GM23248 (cell line): ENCODE data around the gene EEF1G. TPM values are rescaled to one million over a fixed set of nuclear protein-coding genes. Genes with fewer than 3 reads are reported as not detected.

Source experiments
- DNase-seq: peaks from one replicate; pipeline ENCODE4 v3.0.0-alpha.2; 2015
- H2AFZ ChIP-seq: fragments of 200-600 bp; sonication (generic); 2 replicates; pipeline ENCODE4 v1.6.1; 2016; ENCODE audit warnings: antibody characterized with exemption
- H3F3A ChIP-seq: fragments of 200-600 bp; sonication (generic); 2 replicates; pipeline ENCODE4 v1.6.1; 2016; ENCODE audit warnings: mild to moderate bottlenecking, antibody characterized with exemption, mixed run types; ENCODE audit not compliant: insufficient read depth
- H3K27ac ChIP-seq: fragments of 200-600 bp; sonication (generic); 2 replicates; pipeline ENCODE4 v1.5.1; 2016; ENCODE audit warnings: mild to moderate bottlenecking
- H3K27me3 ChIP-seq: fragments of 200-600 bp; sonication (generic); replicated peaks from 2 replicates; pipeline ENCODE4 v1.6.1; 2016; ENCODE audit warnings: mild to moderate bottlenecking; ENCODE audit not compliant: insufficient read depth
- H3K36me3 ChIP-seq: fragments of 200-600 bp; sonication (generic); 2 replicates; pipeline ENCODE4 v1.6.1; 2016; ENCODE audit warnings: low read depth, mild to moderate bottlenecking
- H3K4me1 ChIP-seq: fragments of 200-600 bp; sonication (generic); 2 replicates; pipeline ENCODE4 v1.6.1; 2016; ENCODE audit warnings: mild to moderate bottlenecking; ENCODE audit not compliant: insufficient read depth
- H3K4me2 ChIP-seq: fragments of 200-600 bp; sonication (generic); one replicate; pipeline ENCODE4 v1.6.1; 2016; ENCODE audit warnings: mild to moderate bottlenecking; ENCODE audit not compliant: unreplicated experiment
- H3K4me3 ChIP-seq: fragments of 200-600 bp; sonication (generic); 2 replicates; pipeline ENCODE4 v1.5.1; 2016; ENCODE audit warnings: mild to moderate bottlenecking
- H3K79me2 ChIP-seq: fragments of 200-600 bp; sonication (generic); 2 replicates; pipeline ENCODE4 v1.6.1; 2016; ENCODE audit warnings: mild to moderate bottlenecking; ENCODE audit not compliant: insufficient read depth
- H3K9ac ChIP-seq: fragments of 200-600 bp; sonication (generic); 2 replicates; pipeline ENCODE4 v1.6.1; 2016; ENCODE audit warnings: mild to moderate bottlenecking
- H3K9me2 ChIP-seq: fragments of 200-600 bp; sonication (generic); 2 replicates; pipeline ENCODE4 v1.6.1; 2016; ENCODE audit warnings: mixed run types, mild to moderate bottlenecking, moderate library complexity; ENCODE audit not compliant: insufficient read depth
- H3K9me3 ChIP-seq: fragments of 200-600 bp; sonication (generic); one replicate; pipeline ENCODE4 v1.6.1; 2017; ENCODE audit warnings: low read depth
- H4K20me1 ChIP-seq: fragments of 200-600 bp; sonication (generic); 2 replicates; pipeline ENCODE4 v1.6.0; 2016; ENCODE audit not compliant: insufficient read depth
- EZH2 ChIP-seq: fragments of 200-600 bp; sonication (generic); IDR thresholded peaks from 2 replicates; pipeline ENCODE4 v1.6.1; 2018; ENCODE audit warnings: antibody characterized with exemption, mild to moderate bottlenecking; ENCODE audit not compliant: insufficient read depth, poor library complexity, severe bottlenecking
- EZH2phosphoT487 ChIP-seq: fragments of 200-600 bp; sonication (generic); IDR thresholded peaks from 2 replicates; pipeline ENCODE4 v1.6.1; 2018; ENCODE audit warnings: antibody characterized with exemption, moderate library complexity, mild to moderate bottlenecking, low read depth; ENCODE audit not compliant: insufficient read depth
- WGBS, 2 experiments: methylation state at CpG; one replicate each; pipeline ENCODE4 v1.1.6; 2015 to 2017; ENCODE audit warnings: low lambda C conversion rate in 2 of 2, low coverage in 1 of 2; ENCODE audit errors: missing lambda C conversion rate in 2 of 2; 5-methylcytosine and 5-hydroxymethylcytosine counted together
- in situ Hi-C: fragments of 300-500 bp; cut with MboI; formaldehyde crosslinking; loops from 2 replicates; pipeline ENCODE4 v1.15.0; 2020
- polyA plus RNA-seq: library from polyadenylated mRNA; unstranded; fragments of >200 nt; fragmentation: Nextera tagmentation; extraction: Ambion mirVana; gene quantifications from 2 replicates; pipeline ENCODE4 v1.2.1, GENCODE V29; 2016
- total RNA-seq: library from RNA; depleted of rRNA; stranded (reverse); fragments of >200 nt; shearing (Covaris generic); gene quantifications from 2 replicates; pipeline ENCODE4 v1.2.3, GENCODE V29; 2014

EEF1G gene
- total and polyA plus RNA-seq, 2 experiments from 2014 or later, result 533 to 1,677 TPM

GRCh38 chr11:62610403-62610802 lies 36.7 kb upstream of the EEF1G start:
- Histone ChIP-seq H3K79me2 (peaks cover 30% of the 10 kb centered on the region), H4K20me1 (no peaks in the 10 kb centered on the region), H2AFZ (no peak overlapping the region), H3K27ac (no peak overlapping the region), H3K36me3 (peaks cover 4% of the 10 kb centered on the region; the same call in 1 of the 2 replicates), H3K9ac (no peak overlapping the region), H3K4me3 (no peak overlapping the region), H3K27me3 (no peaks in the 10 kb centered on the region), H3K9me2 (no peaks in the 10 kb centered on the region), H3K9me3 (no peaks in the 10 kb centered on the region), H3K4me2 (no peak overlapping the region), H3F3A (peaks cover 9% of the 10 kb centered on the region; the same call in 1 of the 2 replicates), H3K4me1 (peaks cover 5% of the 10 kb centered on the region; the same call in 1 of the 2 replicates)
- DNase-seq, result no peak
- in situ Hi-C loops, result no loop called here
- WGBS, 2 experiments, result 77 to 85% methylated on average over 6 of the region's 6 CpGs
- no peak for TF ChIP-seq EZH2phosphoT487
- TF ChIP-seq EZH2, result no peak

- Histone ChIP-seq H2AFZ (no peak overlapping the region), H3K9me2 (no peaks in the 10 kb centered on the region), H3K9ac (no peak overlapping the region), H3K4me2 (no peak overlapping the region), H3K27me3 (no peaks in the 10 kb centered on the region), H3F3A (peaks cover 4% of the 10 kb centered on the region), H4K20me1 (no peaks in the 10 kb centered on the region), H3K4me1 (peaks cover 5% of the 10 kb centered on the region; the same call in 1 of the 2 replicates), H3K9me3 (no peaks in the 10 kb centered on the region), H3K4me3 (no peak overlapping the region), H3K27ac (no peak overlapping the region), H3K36me3 (peaks cover 4% of the 10 kb centered on the region; the same call in 1 of the 2 replicates), H3K79me2 (peaks cover 30% of the 10 kb centered on the region)
- in situ Hi-C loops, result no loop called here
- TF ChIP-seq EZH2phosphoT487, result no peak
- no peak for TF ChIP-seq EZH2
- no peak for DNase-seq
- WGBS, 2 experiments, result 97 to 99% methylated on average over 12 of the region's 12 CpGs
These were observed 35.1 kb upstream of the EEF1G start for GRCh38 chr11:62608776-62609175.

GRCh38 chr11:62607714-62608113 lies 34.0 kb upstream of the EEF1G start:
- Histone ChIP-seq H3K9me3 (no peaks in the 10 kb centered on the region), H3K4me2 (no peak overlapping the region), H3K79me2 (peaks cover 30% of the 10 kb centered on the region), H3K9ac (no peak overlapping the region), H4K20me1 (no peaks in the 10 kb centered on the region), H3K4me3 (no peak overlapping the region), H3K4me1 (peaks cover 5% of the 10 kb centered on the region; the same call in 1 of the 2 replicates), H2AFZ (no peak overlapping the region), H3F3A (peaks cover 10% of the 10 kb centered on the region), H3K27me3 (no peaks in the 10 kb centered on the region), H3K36me3 (peaks cover 4% of the 10 kb centered on the region; the same call in 1 of the 2 replicates), H3K27ac (no peak overlapping the region), H3K9me2 (no peaks in the 10 kb centered on the region)
- in situ Hi-C loops, result no loop called here
- TF ChIP-seq EZH2phosphoT487 (no peak), EZH2 (no peak)
- WGBS, 2 experiments, result 80 to 93% methylated on average over 4 of the region's 4 CpGs
- DNase-seq, result no peak

GRCh38 chr11:62605902-62606301 lies 32.2 kb upstream of the EEF1G start:
- Histone ChIP-seq H3K9me2 (no peaks in the 10 kb centered on the region), H3K4me2 (no peak overlapping the region), H3K4me1 (peaks cover under 1% of the 10 kb centered on the region; the same call in 1 of the 2 replicates), H3K79me2 (peaks cover 28% of the 10 kb centered on the region), H4K20me1 (no peaks in the 10 kb centered on the region), H2AFZ (no peak overlapping the region), H3K4me3 (no peak overlapping the region), H3K9ac (no peak overlapping the region), H3K36me3 (peaks cover 4% of the 10 kb centered on the region; the same call in 1 of the 2 replicates), H3K27ac (no peak overlapping the region), H3F3A (peaks cover 10% of the 10 kb centered on the region), H3K9me3 (no peaks in the 10 kb centered on the region), H3K27me3 (no peaks in the 10 kb centered on the region)
- TF ChIP-seq EZH2phosphoT487 (no peak), EZH2 (no peak)
- WGBS, 2 experiments, result 94 to 96% methylated on average over 13 to 15 of the region's 15 CpGs
- in situ Hi-C loops, result no loop called here
- DNase-seq, result no peak
